ENCODE data around the gene UCN2.

UCN2 gene

DNA sequence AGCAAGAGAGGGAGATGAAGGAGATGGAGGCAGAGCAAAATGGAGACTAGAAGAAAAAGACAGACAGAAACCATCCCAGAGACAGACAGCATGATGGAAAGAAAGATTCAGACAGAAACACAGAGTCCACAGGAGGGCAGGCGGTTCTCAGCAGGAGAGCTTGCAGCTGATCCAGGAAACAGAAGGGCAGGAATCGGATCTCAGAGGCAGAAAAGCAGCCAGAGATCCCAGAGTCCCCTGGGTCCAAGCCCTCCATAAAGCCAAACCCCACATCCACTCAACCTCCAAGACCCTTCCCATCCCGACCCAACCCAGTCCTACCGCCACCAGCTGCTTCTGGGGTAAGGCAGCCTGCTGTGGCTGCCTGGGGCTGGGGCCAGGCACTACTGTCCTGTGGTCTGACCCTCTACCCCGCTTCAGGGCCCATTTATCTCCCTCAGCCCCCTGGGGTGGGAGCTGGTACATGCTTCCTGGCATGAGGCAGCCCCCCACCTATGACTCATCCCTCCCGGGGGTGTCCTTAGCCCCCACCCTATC is at the start of gene UCN2:
Gene UCN2 (minus strand): TSS at position 400 of the 537 bp plus-strand sequence. CDS start 657 bp downstream, outside the sequence.
- in situ Hi-C loops (cut with MboI; ENCODE audit: low pct_unique_long_range_greater_than_20kb, low sequenced_read_pairs): no loop called here
- no peak for DNase-seq

GRCh38 chr3:48612309-48612708 is 48.7 kb upstream of the UCN2 start:
- no peak for DNase-seq
- in situ Hi-C loops (cut with MboI; ENCODE audit: low pct_unique_long_range_greater_than_20kb, low sequenced_read_pairs): no loop called here

GRCh38 chr3:48609088-48610005 is 45.8 kb upstream of the UCN2 start, which contains the start of gene UQCRC1:
UQCRC1 (minus strand) TSS chr3:48609646; CDS start chr3:48609620, 26 bp downstream.
- in situ Hi-C loops (cut with MboI; ENCODE audit: low pct_unique_long_range_greater_than_20kb, low sequenced_read_pairs): no loop called here
- peak; percentile 92 for DNase-seq

DNA sequence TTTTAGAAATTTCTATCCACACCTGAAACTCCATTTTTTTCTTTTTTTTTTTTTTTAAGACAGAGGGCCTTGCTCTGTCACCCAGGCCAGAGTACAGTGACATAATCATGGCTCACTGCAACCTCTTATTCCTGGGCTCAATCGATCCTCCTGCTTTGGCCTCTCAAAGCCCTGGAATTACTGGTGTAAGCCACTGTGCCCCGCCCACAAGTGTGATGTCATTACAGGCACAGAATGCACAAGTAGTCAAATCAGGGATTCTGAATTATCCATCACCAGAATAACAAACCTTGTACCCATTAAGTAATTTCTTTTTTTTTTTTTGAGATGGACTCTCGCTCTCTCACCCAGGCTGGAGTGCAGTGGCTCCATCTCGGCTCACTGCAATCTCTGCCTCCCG is 43.9 kb upstream of the UCN2 start:
- DNase-seq: no peak
- in situ Hi-C loops (cut with MboI; ENCODE audit: low pct_unique_long_range_greater_than_20kb, low sequenced_read_pairs): no loop called here

- no peak for DNase-seq
- in situ Hi-C loops (cut with MboI; ENCODE audit: low pct_unique_long_range_greater_than_20kb, low sequenced_read_pairs): no loop called here
Measured at GRCh38 chr3:48601622-48601994, 38.0 kb upstream of the UCN2 start.

DNA sequence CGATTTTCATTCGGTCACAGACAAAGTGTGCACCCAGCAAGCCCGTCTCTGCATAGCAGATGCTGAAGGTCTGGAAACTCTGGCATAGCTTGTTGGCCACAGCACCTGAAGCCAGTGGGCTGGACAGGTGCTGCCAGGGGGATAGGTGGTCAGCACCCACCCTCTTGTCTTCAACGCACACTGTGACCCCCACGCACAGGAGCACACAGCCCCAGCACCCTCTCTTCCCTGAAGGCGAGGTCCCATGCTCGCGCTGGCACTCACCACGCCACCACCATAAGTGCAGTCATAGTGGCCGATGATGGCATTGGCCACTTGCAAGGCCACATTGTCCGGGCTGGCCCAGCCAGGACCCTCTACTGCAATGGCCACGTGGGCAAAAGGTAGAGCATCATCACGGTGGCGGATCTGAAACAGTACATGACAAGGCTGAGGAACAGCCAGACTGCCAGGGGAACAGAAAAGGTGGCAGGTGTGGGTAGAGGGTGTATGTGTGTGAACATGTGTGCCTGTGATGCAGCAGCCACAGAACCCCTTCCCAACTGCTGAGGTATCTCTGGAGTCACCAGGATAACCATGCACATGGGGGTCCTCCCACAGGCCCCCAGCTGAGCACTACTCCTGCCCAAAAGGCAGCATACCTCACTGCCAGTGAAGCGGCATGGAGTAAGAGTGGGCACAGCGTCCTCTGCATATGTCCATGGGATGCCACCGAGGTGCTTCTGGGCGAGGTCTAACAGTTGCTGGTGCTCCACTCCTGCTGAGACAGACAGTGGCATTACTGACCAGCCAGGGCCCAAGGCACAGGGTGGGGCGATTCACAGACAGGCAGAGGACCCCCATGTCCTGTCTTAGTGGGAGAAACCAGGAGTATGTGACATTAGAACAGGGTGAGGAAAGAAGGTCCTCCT is 37.4 kb upstream of the UCN2 start:
- in situ Hi-C loops (cut with MboI; ENCODE audit: low pct_unique_long_range_greater_than_20kb, low sequenced_read_pairs): no loop called here
- no peak for DNase-seq

GRCh38 chr3:48599509-48600285 is 36.1 kb upstream of the UCN2 start:
- in situ Hi-C loops (cut with MboI; ENCODE audit: low pct_unique_long_range_greater_than_20kb, low sequenced_read_pairs): no loop called here
- DNase-seq: no peak

DNA sequence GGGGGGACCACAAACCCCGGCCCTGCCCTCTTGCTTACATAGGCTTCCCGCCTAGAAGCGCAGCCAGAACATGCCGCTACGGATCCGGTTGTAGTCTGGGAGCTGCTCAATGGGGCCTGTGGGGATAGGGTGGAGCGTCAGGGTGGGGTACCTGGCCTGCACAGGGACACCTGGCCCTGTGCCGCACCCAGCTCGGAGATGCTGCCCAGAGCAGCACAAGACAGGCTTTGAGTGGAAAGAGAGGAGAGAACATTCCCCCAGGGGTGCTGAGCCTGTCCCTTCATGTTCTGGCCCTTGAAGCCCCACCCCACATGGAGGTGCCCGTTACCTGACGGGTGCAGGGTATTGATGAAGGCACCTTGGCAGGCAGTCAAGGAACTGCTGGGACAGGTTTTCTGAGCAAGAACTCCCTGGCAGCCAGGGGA is 35.5 kb upstream of the UCN2 start:
- in situ Hi-C loops (cut with MboI; ENCODE audit: low pct_unique_long_range_greater_than_20kb, low sequenced_read_pairs): no loop called here
- no peak for DNase-seq

- in situ Hi-C loops (cut with MboI; ENCODE audit: low pct_unique_long_range_greater_than_20kb, low sequenced_read_pairs): no loop called here
Measured at GRCh38 chr3:48598323-48599076, 34.9 kb upstream of the UCN2 start.

GRCh38 chr3:48597408-48597800 is 33.8 kb upstream of the UCN2 start:
- in situ Hi-C loops (cut with MboI; ENCODE audit: low pct_unique_long_range_greater_than_20kb, low sequenced_read_pairs): no loop called here
- no peak for DNase-seq

More at GRCh38 chr3:48598323-48599076, 34.9 kb upstream of the UCN2 start:
- DNase-seq: peak; percentile 49

DNA sequence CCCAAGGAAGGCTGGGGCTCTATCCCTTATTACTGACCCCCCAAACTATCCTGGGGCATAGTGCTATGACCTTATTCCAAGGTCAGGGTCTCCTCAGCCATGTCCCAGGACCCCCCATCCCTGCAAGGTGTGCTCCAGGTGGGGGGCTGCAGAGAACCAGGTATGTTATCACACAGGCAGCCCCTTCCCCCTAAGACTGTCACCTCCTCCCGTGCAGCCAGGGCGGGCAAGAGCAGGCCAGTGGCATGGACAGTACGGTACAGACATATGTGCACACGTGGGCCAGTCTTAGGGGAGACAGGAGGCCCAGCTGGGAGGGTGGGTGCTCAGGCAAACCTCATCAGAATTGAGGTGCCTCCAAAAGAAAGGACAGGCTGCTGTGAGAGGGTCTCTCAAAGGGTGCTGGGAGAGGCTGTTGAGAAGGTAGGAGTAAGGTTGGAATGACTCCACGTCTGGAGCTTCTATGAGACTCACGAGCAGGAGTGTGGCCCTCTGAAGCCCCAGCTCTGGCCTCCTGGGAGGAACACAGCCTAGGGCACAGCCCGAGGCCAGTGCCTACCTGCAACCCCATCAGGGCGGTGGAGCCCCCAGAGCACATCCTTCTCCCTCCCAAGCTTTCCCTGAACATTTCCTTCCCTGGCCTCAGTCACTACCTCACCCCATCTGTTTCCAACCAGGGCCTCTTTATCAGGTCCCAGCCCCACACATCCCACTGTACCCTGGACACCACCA is 33.3 kb upstream of the UCN2 start:
- in situ Hi-C loops (cut with MboI; ENCODE audit: low pct_unique_long_range_greater_than_20kb, low sequenced_read_pairs): no loop called here
- DNase-seq: no peak

DNA sequence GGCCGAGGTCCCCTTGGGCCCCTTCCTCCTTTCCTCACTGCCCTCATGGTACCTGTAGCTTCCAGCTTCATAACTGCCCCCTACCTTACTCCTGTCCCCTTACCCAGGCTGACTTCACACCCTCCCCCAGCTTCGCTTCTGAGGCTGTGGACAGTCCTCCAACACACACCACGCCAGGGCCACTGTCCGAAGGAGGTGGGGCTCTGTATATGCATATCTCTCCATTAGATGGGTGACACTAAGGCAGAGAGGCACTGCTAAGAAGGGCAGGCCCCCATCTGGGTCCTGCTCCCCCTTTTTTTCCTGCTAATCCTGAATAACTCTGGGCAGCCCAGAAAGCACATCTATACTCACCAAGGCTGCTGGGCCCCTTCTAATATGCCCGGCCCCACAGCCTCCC is 32.6 kb upstream of the UCN2 start:
- DNase-seq: no peak
- in situ Hi-C loops (cut with MboI; ENCODE audit: low pct_unique_long_range_greater_than_20kb, low sequenced_read_pairs): no loop called here

DNA sequence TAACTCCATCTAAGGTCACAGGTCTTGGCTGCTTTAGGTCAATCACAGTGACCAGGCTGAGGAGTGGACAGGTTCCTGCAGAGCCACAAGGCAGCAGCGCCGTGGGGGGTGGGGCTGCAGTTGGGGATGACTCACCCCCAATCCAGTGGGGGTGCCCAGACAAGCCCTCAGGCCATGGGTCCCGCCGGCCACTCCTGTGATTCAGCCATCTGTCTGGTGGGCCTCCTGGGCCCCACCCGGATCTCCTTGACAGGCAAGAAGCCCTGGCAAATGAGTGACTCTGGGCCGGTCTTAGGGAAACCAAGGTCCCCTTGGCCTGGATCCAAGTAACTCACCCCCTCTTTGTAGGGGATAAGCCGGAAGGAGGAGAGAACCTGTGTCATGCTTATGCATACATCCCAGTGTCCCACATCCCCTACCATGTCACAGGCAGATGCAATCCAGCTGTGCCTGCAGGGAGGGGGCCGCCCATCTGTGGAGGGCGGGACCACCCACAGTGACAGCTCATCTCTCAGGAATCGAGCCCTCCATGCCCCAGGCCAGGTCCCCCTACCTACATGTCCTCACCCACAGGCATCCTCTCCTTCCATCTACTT is 32.0 kb upstream of the UCN2 start:
- in situ Hi-C loops (cut with MboI; ENCODE audit: low pct_unique_long_range_greater_than_20kb, low sequenced_read_pairs): no loop called here
- DNase-seq: no peak

GRCh38 chr3:48595075-48595525 is 31.5 kb upstream of the UCN2 start, which contains the start of gene COL7A1:
COL7A1 (minus strand) TSS chr3:48595329; CDS start chr3:48595159, 170 bp downstream.
- in situ Hi-C loops (cut with MboI; ENCODE audit: low pct_unique_long_range_greater_than_20kb, low sequenced_read_pairs): no loop called here
- DNase-seq: no peak

GRCh38 chr3:48594417-48595049 is 31.0 kb upstream of the UCN2 start:
- no peak for DNase-seq
- in situ Hi-C loops (cut with MboI; ENCODE audit: low pct_unique_long_range_greater_than_20kb, low sequenced_read_pairs): no loop called here

GRCh38 chr3:48593337-48593736 is 29.8 kb upstream of the UCN2 start:
- in situ Hi-C loops (cut with MboI; ENCODE audit: low pct_unique_long_range_greater_than_20kb, low sequenced_read_pairs): no loop called here
- no peak for DNase-seq

All from KBM-7 (cell line).